ENCODE measurements around the gene YTHDF1. TPM values are rescaled to one million over a fixed set of nuclear protein-coding genes. Genes with fewer than 3 reads are reported as not detected.

Gene YTHDF1
- total and polyA plus RNA-seq, 2 of the 8 experiments (the other 6 are each of a cell fraction or from before 2014, with no cell fraction given) = 32.8 to 66.0 TPM

DNA sequence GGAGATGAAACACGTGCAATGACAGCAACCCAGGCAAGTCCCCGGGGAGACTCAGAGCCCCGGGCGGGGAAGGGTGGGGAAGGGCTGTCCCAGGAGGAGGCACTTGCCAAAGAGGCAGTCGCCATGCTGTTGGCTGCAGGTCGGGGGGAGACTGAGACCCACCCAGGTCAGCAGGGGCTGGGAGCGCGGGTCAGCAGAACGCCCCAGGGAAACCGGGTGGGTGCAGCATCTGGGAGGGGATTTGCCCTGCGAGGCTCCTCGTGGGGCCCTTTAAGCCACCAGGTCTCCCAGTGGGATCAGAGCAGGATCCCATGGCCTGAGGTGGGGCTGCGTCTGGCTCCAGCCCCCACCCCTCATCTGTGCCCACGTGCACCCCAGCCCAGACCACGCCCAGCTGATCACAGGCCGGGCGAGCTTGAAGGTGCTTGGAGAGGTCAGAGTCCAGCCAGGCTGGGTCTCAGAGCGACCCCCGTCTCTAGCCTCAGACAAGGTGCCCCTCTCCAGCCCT lies 65.5 kb downstream of the YTHDF1 start:
- WGBS, 2 experiments (ENCODE audit: extremely low coverage in 1 of 2, insufficient coverage in 1 of 2, insufficient read length in 1 of 2, insufficient replicate concordance in 2 of 2, low coverage in 1 of 2, low lambda C conversion rate in 2 of 2, missing lambda C conversion rate in 1 of 2) = 91% methylated on average over 12 of the region's 19 CpGs; no CpG with 5 or more reads in 1 of the 2 experiments
- Histone ChIP-seq H3K27ac (ENCODE audit: low read depth, low read length) (no peak overlapping the region), H2BK5ac (ENCODE audit: low read depth, low read length) (no peak overlapping the region), H2BK12ac (ENCODE audit: low read depth, low read length) (no peak overlapping the region), H3K23me2 (ENCODE audit: low read depth, low read length) (no peaks in the 10 kb centered on the region; the same call in 1 of the 2 replicates), H3K9me3 (ENCODE audit: insufficient read depth in 2 of 2, low read depth in 1 of 2, low read length in 1 of 2) (peaks cover 8 to 19% of the 10 kb centered on the region in 2 experiments), H4K91ac (replicated peaks; ENCODE audit: insufficient read length, low read length) (no peak overlapping the region), H2AK5ac (ENCODE audit: low read depth, low read length) (no peak overlapping the region), H3K23ac (ENCODE audit: insufficient read length) (no peak overlapping the region), H2AFZ (ENCODE audit: low read length) (no peak overlapping the region), H2BK15ac (ENCODE audit: low read length) (no peak overlapping the region), H4K5ac (ENCODE audit: insufficient read length, low read depth, low read length) (no peak overlapping the region), H4K8ac (ENCODE audit: extremely low read depth, insufficient read depth, low read length) (no peak overlapping the region), H3K14ac (ENCODE audit: insufficient read length) (no peak overlapping the region), H3K18ac (ENCODE audit: extremely low read depth, low read length) (no peak overlapping the region), H3K4me3 (ENCODE audit: extremely low read depth in 1 of 4, insufficient read depth in 2 of 4, low read depth in 3 of 4, low read length in 4 of 4) (no peak overlapping the region), H3K79me2 (ENCODE audit: control insufficient read depth in 1 of 2, insufficient read depth in 2 of 2, low read length in 2 of 2) (no peaks in the 10 kb centered on the region), H3K4ac (replicated peaks; ENCODE audit: insufficient read length, low read depth, low read length) (no peak overlapping the region), H3K9ac (replicated peaks in 1 of 4; ENCODE audit: extremely low read depth in 1 of 4, low read depth in 3 of 4, low read length in 3 of 4) (no peak overlapping the region), H3K27me3 (replicated peaks in 1 of 4; ENCODE audit: control insufficient read depth in 3 of 4, extremely low read depth in 1 of 4, insufficient read depth in 3 of 4, low read length in 3 of 4) (peaks cover 0 to 2% (median under 1%) of the 10 kb centered on the region in 4 experiments; a peak in 1 of 7 replicates), H2BK20ac (ENCODE audit: low read length) (no peak overlapping the region), H3K4me2 (ENCODE audit: insufficient read depth in 1 of 2, low read depth in 2 of 2, low read length in 2 of 2) (no peak overlapping the region), H3K4me1 (replicated peaks in 1 of 4; ENCODE audit: control insufficient read depth in 3 of 4, insufficient read depth in 4 of 4, low read length in 3 of 4) (no peaks in the 10 kb centered on the region), H3K36me3 (ENCODE audit: control insufficient read depth in 2 of 4, insufficient read depth in 4 of 4, low read length in 3 of 4) (no peaks in the 10 kb centered on the region), H3K56ac (replicated peaks; ENCODE audit: insufficient read length, low read depth, low read length) (no peak overlapping the region), H4K20me1 (replicated peaks in 1 of 2; ENCODE audit: control insufficient read depth in 1 of 2, insufficient read depth in 2 of 2, low read length in 2 of 2) (no peaks in the 10 kb centered on the region), H3K79me1 (ENCODE audit: low read depth, low read length) (no peaks in the 10 kb centered on the region), H2BK120ac (replicated peaks; ENCODE audit: low read depth, low read length) (no peak overlapping the region)
- ChIA-PET CTCF (ENCODE audit: partially characterized antibody) (no interaction called here), POLR2A (ENCODE audit: partially characterized antibody) (interaction anchor here (1.5 kb wide), 1 partner anchor 14 kb away, joined by 3 read pairs; no protein-coding TSS in a partner anchor)
- FAIRE-seq (no peak), DNase-seq (ENCODE audit: low read depth in 1 of 2, low spot score in 2 of 2) (no peak)
- no peak for TF ChIP-seq POLR2AphosphoS5 (IDR thresholded peaks at IDR 0.05; ENCODE audit: low read depth, low read length)
- TF ChIP-seq GABPA (IDR thresholded peaks at IDR 0.05; ENCODE audit: borderline replicate concordance, insufficient read depth, low read length) = no peak
- no peak for TF ChIP-seq BRCA1 (IDR thresholded peaks at IDR 0.05; ENCODE audit: low read depth, low read length)
- no peak for TF ChIP-seq POLR2A (IDR thresholded peaks at IDR 0.05; ENCODE audit: control extremely low read depth in 1 of 2, low read depth in 2 of 2, low read length in 2 of 2)
- no peak for TF ChIP-seq SP4 (IDR thresholded peaks at IDR 0.05; ENCODE audit: low read length)

All from H1 (cell line).